GM10266 (cell line): ENCODE results near the gene HIBADH.

Experiments used
- DNase-seq: peaks from one replicate; pipeline ENCODE4 v3.0.0; 2012; ENCODE audit errors: extremely low spot score
- CTCF ChIP-seq: IDR thresholded peaks from 2 replicates; pipeline ENCODE4 v1.5.1; 2012; ENCODE audit warnings: mild to moderate bottlenecking, low read depth; ENCODE audit not compliant: control insufficient read depth, insufficient read depth; ENCODE audit errors: missing control alignments

HIBADH gene

GRCh38 chr7:27549606-27550005 lies 113.1 kb downstream of the HIBADH start:
- TF ChIP-seq CTCF: no peak
- no peak for DNase-seq

- no peak for TF ChIP-seq CTCF
- DNase-seq: no peak
Observed at GRCh38 chr7:27548304-27548703, 114.4 kb downstream of the HIBADH start.

- no peak for DNase-seq
- no peak for TF ChIP-seq CTCF
Observed at GRCh38 chr7:27547401-27547800, 115.3 kb downstream of the HIBADH start.

GRCh38 chr7:27546610-27547009 lies 116.1 kb downstream of the HIBADH start:
- DNase-seq: no peak
- no peak for TF ChIP-seq CTCF

- no peak for TF ChIP-seq CTCF
- DNase-seq: no peak
Observed at GRCh38 chr7:27535795-27536194, 126.9 kb downstream of the HIBADH start.

- no peak for DNase-seq
- no peak for TF ChIP-seq CTCF
Observed at GRCh38 chr7:27533652-27534081, 129.0 kb downstream of the HIBADH start.

GRCh38 chr7:27532314-27532713 lies 130.4 kb downstream of the HIBADH start:
- TF ChIP-seq CTCF: no peak
- DNase-seq: no peak
